Measurements from ENCODE around the gene ARAF. TPM values are rescaled to one million over a fixed set of nuclear protein-coding genes. Genes with fewer than 3 reads are reported as not detected.
"Not testable (repeated sequence)": the region's sequence is repeated elsewhere in the genome, so short reads cannot be mapped to it uniquely, and the experiment has no call there.

Gene ARAF
- total RNA-seq, 4 donors from 2014 or later = 27.5 to 46.8 (median 38.5) TPM

GRCh38 chrX:47595716-47596251 lies 34.8 kb downstream of the ARAF start:
- no peak for ATAC-seq
- Histone ChIP-seq H3K9me3 (no peaks in the 10 kb centered on the region), H3K4me3 (no peak overlapping the region), H3K36me3 (no peaks in the 10 kb centered on the region), H3K4me1 (no peaks in the 10 kb centered on the region), H3K27me3 (no peaks in the 10 kb centered on the region), H3K27ac (no peak overlapping the region)
- TF ChIP-seq, protein P1, sequence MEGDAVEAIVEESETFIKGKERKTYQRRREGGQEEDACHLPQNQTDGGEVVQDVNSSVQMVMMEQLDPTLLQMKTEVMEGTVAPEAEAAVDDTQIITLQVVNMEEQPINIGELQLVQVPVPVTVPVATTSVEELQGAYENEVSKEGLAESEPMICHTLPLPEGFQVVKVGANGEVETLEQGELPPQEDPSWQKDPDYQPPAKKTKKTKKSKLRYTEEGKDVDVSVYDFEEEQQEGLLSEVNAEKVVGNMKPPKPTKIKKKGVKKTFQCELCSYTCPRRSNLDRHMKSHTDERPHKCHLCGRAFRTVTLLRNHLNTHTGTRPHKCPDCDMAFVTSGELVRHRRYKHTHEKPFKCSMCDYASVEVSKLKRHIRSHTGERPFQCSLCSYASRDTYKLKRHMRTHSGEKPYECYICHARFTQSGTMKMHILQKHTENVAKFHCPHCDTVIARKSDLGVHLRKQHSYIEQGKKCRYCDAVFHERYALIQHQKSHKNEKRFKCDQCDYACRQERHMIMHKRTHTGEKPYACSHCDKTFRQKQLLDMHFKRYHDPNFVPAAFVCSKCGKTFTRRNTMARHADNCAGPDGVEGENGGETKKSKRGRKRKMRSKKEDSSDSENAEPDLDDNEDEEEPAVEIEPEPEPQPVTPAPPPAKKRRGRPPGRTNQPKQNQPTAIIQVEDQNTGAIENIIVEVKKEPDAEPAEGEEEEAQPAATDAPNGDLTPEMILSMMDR (IDR thresholded peaks at IDR 0.05) = no peak
- TF ChIP-seq EP300 (IDR thresholded peaks at IDR 0.05) (no peak), POLR2AphosphoS5 (IDR thresholded peaks at IDR 0.05) (no peak), POLR2A (IDR thresholded peaks at IDR 0.05) (no peak)
- 69% methylated on average over 1 of the region's 1 CpG; no CpG with 5 or more reads in 1 of the 2 donors for WGBS, 2 donors (ENCODE audit: low coverage in 1 of 2)

DNA sequence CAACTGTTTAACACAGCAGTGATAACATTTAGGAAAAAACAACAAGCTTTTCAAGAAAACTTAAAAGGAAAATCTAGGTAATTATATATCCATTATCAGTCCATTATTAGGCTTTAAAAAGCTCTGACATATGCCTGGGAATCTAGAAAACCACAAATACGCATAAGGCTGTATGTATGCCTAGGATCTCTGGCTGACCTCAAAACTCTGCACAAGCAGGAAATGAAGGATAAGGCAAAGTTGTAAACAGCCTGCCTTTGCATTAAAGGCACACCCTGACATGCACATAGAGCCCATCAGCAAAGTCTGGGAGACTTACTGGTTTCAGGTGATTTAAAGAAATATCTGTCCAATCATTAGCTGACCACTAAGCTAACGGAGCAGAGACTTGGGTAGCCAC lies 35.3 kb downstream of the ARAF start:
- TF ChIP-seq POLR2AphosphoS5 (IDR thresholded peaks at IDR 0.05) (no peak), EP300 (IDR thresholded peaks at IDR 0.05) (no peak)
- Histone ChIP-seq H3K4me3 (no peak overlapping the region), H3K4me1 (no peaks in the 10 kb centered on the region), H3K27me3 (no peaks in the 10 kb centered on the region), H3K27ac (no peak overlapping the region), H3K9me3 (no peaks in the 10 kb centered on the region), H3K36me3 (no peaks in the 10 kb centered on the region)
- 63 to 65% methylated on average over 2 of the region's 2 CpGs for WGBS, 2 donors (ENCODE audit: low coverage in 1 of 2)
- no peak for ATAC-seq

GRCh38 chrX:47597222-47597621 lies 36.2 kb downstream of the ARAF start:
- H3K4me1 ChIP-seq = no peaks in the 10 kb centered on the region
- H3K36me3 ChIP-seq = no peaks in the 10 kb centered on the region
- no peaks in the 10 kb centered on the region for H3K27me3 ChIP-seq
- no peak overlapping the region for H3K27ac ChIP-seq
- TF ChIP-seq POLR2A (IDR thresholded peaks at IDR 0.05) (no peak), EP300 (IDR thresholded peaks at IDR 0.05) (no peak), POLR2AphosphoS5 (IDR thresholded peaks at IDR 0.05) (no peak)
- TF ChIP-seq, protein P1 (IDR thresholded peaks at IDR 0.05) = no peak
- no peak overlapping the region for H3K4me3 ChIP-seq
- WGBS, 2 donors (ENCODE audit: low coverage in 1 of 2) = 100% methylated on average over 1 of the region's 3 CpGs; no CpG with 5 or more reads in 1 of the 2 donors
- ATAC-seq = no peak
- H3K9me3 ChIP-seq = no peaks in the 10 kb centered on the region

- H3K4me3 ChIP-seq, ATAC-seq, H3K4me1 ChIP-seq, H3K9me3 ChIP-seq, H3K36me3 ChIP-seq, H3K27ac ChIP-seq, H3K27me3 ChIP-seq: not testable (repeated sequence)
- 91 to 94% methylated on average over 4 of the region's 4 CpGs for WGBS, 2 donors (ENCODE audit: low coverage in 1 of 2)
Observed at GRCh38 chrX:47603125-47603524, 42.1 kb downstream of the ARAF start.

DNA sequence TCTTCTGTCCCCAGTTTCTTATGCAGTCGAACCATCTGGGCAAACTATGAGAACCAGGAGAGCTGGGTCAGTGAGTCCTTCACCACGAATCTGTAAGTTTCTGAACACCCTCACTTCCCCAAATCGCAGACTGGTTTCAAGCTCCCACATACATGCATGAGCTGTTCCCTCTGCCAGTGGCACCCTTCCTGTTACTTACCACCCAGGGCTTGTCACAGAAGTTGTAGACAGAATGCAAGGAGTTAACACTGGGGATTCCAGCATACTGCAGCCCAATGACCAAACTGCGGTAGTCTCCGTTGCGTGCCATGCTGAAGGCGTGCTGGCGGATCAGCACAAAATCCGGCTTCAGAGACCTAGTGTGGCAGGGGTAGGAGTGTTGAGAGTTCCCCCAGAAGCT lies 44.0 kb downstream of the ARAF start:
- no peak overlapping the region for H3K4me3 ChIP-seq
- H3K9me3 ChIP-seq = no peaks in the 10 kb centered on the region
- H3K27ac ChIP-seq = no peak overlapping the region
- no peaks in the 10 kb centered on the region for H3K36me3 ChIP-seq
- ATAC-seq = no peak
- H3K27me3 ChIP-seq = no peaks in the 10 kb centered on the region
- TF ChIP-seq EP300 (IDR thresholded peaks at IDR 0.05) (no peak), POLR2AphosphoS5 (IDR thresholded peaks at IDR 0.05) (no peak), POLR2A (IDR thresholded peaks at IDR 0.05) (no peak)
- TF ChIP-seq, protein P1 (IDR thresholded peaks at IDR 0.05) = no peak
- H3K4me1 ChIP-seq = no peaks in the 10 kb centered on the region
- 57% methylated on average over 3 of the region's 9 CpGs; no CpG with 5 or more reads in 1 of the 2 donors for whole genome bisulfite sequencing, 2 donors (ENCODE audit: low coverage in 1 of 2)

GRCh38 chrX:47607091-47607490 lies 46.1 kb downstream of the ARAF start:
- H3K9me3 ChIP-seq = no peaks in the 10 kb centered on the region
- H3K4me1 ChIP-seq = no peaks in the 10 kb centered on the region
- TF ChIP-seq, protein P1 (IDR thresholded peaks at IDR 0.05) = no peak

More at GRCh38 chrX:47607091-47607490, 46.1 kb downstream of the ARAF start:
- ATAC-seq = no peak
- Histone ChIP-seq H3K27ac (no peak overlapping the region), H3K4me3 (no peak overlapping the region), H3K27me3 (no peaks in the 10 kb centered on the region), H3K36me3 (no peaks in the 10 kb centered on the region)

Measured in gastroesophageal sphincter (tissue), 4 donors.